Cortex of kidney (tissue), 1 donor: ENCODE data around the gene CREBBP.

Experiments used
- DNase-seq: peaks from one replicate; lab custom pipeline; 2025; lab: John Stamatoyannopoulos, UW

Gene CREBBP

DNA sequence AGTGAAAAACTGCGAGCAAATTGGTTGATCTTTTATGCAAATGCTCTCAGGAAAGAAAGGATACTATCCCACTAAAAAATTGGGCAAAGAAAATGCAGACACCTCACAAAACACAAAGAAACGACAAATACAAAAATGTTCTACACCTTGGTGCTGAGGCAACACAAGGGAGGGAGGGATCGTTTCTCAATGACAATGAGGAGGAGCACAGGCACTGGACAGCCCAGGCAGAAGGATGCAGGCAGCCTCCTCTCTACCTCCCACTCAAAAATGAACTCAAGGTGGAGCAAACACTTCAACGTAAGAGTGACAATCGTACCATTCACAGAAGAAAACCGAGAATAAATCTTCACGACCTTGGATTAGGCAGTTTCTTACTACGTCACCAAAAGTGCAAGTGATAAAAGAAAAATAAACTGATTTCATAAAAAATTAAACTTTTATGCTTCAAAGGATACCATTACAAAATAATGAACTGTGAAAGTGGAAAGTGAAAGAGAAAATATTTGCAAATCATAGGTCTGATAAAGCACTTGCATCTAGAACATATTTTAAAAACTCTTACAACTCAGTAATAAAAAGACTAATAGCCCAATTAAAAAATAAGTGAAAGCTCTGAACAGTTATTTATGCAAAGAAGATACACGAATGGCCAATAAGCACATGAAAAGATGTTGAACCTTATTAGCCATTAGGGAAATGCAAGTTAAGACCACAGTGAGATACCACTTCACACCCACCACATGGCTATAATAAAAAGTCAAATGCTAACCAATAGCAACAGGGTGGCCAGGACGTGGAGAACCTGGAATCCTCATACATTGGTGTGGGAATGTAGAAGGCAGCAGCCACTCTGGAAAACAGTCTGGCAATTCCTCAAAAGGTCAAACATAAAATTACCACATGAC, 82.4 kb downstream of the CREBBP start:
- no peak for DNase-seq

DNA sequence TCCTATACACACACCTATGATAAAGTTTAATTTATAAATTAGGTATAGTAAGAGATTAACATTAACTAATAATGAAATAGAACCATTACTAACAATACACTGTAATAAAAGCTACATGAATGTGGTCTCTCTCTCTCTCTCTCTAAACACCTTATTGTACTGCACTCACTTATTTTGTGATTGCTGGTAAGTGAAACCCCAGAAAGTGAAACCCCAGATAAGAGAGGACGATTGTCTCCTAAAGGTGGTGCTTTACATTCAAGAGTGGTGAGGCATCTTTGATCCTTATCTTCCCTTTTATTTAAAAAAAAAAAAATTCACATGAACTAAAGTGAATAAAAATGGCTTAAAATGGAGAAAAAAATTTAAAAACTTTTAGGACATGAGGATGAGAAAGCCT, 83.0 kb downstream of the CREBBP start:
- no peak for DNase-seq

DNA sequence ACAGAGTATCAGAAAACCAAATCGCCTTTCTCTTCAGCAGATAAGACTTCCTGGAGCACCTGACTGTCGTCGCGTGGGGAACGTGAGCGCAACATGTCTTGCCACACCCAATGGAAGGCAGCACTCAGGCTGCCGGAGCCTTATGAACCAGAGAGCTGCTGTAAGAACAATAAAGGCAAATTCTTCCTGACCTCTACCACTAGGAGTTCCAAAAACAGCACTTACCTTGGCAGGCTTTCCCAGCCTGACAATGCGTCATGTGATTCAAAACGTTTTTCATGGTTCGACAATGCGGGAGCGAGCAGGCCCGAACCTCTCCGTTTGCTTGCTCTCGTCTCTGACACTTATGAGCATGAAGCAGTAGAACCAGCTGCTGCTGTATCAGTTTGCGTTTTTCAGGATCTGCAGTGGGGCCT, 87.3 kb downstream of the CREBBP start:
- DNase-seq, result no peak

DNA sequence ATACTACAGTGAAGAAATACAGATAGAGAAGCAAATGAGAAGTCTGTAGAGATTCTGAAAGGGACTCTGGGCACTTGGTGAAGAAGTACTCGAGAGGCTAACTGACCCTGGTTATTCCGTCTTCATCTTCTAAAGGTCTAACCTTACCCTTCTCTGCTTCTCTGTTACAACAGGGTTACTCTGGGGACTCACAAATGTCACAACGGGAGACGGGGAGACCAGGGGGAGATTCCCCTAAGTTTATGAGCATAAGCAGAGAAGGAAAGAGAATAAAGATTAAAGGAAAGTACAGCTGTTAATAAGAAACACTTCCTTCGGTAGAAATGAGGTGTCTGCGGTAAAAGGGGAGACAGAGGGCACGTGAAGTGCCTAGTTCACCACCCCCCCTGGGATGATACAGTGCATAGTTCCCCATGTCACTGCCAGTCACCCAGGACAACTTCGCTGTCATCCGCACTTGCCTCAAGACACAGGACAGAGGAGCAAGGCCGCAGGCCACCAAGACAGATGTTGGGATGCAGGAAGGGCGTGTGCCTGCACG, 88.0 kb downstream of the CREBBP start:
- DNase-seq, result no peak

DNA sequence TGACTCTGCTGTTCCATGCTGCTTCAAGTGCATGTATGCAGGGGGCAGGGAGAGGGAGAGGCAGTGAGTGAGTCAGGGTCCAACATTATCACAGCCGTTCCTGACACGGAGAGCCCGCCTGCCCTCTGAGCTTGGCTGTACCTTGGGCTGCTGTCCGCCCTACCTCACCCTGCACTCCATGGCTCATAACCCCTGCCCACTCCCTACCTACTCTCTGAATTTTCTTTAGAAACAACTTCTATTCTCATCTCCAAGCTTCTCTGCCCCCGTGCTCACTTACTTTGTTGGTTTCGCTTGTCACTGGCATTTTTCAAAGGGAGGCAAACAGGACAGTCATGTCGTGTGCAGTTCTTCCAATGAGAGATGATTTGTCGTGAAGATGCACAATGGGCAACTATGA, 88.8 kb downstream of the CREBBP start:
- no peak for DNase-seq

DNA sequence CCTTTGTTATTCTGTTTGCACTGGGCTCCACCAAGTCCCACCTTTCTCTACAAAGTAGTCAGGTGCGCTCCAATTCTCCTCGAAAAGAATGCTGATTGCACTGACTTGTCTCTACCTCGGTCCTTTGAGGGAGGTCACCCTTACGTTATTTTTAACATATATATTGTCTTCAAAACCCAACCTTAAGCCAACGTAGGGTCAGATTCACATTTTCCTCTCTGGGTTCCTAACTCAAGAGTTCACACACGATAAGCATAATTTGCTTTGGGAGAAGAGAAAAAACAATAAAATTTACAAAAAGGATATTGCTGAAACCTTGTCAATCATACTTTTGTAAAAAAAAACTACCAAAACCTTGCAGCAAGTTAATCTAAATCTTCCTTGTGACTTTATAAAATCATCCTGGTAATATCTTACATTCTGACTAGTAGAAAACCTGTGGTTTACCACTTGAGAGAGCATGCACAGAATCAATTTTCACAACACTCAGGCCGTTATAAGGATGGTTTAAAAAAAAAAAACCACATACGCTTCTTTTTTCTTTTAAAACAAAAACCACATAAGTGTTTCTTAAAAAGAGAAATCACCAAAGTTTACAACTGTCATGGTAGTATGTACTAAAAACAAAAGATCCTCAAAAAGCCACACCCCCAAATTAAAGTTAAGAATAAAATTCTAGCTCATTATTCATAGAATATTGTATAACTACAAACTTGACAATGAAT, 91.0 kb downstream of the CREBBP start:
- no peak for DNase-seq

DNA sequence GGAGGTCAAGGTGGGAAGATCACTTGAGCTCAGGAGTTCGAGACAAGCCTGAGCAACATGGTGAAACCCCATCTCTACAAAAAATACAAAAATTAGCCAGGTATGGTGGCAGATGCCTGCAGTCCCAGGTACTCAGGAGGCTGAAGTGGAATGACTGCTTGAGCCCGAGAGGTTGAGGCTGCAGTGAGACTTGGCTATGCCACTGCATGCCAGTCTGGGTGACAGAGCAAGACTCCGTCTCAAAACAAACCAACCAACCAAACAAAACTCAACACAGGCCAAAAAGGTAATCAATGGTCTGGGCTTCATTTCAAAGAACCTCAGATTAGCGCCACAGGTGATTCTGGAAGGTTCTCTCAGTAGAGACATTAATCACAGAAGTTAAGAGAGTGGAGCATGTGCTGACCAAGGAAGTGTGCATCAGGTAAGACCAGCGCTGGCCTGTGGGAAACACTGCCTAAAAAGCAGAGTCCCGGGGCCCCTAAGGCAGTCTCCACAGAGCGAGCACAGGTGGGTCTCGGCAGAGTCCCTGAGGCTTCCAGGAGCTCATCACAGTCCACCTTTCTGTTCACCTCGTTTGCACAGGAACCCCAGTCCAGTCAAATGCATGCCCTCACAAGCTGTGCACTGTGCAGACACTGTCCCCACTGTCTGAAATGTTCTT, 91.7 kb downstream of the CREBBP start:
- DNase-seq, result no peak

DNA sequence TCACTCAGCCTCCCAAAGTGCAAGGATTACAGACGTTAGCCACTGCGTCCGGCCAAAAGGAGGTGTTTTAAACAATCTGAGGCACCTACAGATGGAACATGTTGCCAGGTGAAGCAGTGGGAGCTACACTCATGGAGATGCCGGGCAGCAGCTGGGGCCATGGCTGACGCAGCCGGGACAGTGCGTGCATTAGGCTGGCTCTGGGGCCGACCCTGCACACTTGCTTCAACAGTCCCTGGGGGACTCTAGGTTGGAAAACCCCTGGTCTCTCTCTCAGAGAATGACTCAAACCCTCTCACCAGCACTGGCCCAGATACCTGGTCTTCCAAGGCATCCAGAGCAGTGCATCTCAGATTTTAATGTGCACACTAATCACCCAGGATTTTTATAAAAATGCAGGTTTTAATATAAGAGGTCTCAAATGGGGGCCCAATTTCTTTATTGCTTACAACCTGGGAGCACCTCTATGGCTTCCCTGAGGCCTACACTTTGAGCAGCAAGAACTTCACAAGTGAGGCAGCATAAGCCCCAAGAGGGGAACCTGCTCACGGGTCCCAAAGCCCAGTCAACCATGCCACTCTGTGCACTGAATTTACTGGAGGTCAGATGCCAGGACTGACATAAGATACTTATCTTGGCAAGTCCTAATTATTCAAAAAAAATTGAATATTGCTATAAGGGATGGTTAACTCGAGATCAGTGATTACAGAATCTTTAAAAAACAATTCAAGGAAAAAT, 92.4 kb downstream of the CREBBP start:
- no peak for DNase-seq

DNA sequence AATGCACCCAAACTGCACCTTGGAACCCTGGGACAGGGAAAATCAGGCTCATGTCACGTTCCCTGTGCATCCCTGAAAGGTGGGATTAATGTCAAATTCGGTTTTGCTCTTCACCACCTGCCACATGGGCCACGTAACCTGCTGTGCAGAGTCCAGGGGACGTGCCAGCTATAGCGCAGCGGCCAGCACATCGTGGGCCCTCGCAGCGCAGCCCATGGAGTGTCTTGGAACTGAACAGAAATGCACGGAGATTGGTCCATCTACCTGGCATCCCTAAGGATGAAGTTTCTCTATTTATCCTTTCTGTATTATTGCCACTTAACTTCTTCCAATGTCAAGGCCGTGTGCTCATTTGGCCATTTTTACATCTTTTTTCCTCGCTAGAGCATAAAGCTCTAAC, 95.1 kb downstream of the CREBBP start:
- no peak for DNase-seq

DNA sequence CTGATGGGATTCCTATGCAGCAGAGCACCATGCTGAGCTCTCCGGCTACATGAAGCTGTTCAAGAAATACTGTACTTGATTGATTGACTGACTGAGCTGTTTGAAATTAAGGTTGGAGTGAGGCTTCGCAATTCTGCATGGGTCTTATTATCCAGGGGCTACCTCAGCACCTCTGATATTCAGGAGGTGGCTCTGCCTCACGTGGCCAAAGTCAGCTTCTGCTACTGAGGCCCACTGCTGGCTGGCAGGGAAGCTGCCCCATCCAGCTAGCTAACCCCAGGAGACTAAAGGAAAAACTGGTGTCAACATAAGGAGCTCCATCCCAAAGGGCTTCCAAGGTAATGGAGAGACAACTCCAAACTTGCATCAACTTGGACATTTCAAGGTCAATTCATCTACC, 97.0 kb downstream of the CREBBP start:
- DNase-seq, result no peak

DNA sequence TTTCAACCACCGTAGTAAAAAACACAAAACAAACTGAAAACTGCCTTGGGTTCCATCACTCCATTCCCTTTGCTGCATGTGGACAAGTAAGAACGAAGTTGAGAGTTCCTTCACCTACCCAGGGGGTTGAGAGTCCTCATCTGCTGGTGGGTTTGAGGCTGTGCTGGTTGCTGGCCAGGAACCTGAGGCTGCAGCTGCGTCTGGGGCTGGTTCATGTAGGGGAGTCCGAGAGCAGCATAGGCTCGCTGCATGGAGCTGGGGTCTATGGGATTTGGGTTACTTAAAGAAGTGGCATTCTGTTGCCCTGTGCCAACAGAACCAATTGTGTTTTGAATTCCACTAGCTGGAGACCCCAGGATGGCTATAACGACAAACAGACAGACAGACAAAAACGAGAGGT, 97.9 kb downstream of the CREBBP start:
- DNase-seq, result no peak

DNA sequence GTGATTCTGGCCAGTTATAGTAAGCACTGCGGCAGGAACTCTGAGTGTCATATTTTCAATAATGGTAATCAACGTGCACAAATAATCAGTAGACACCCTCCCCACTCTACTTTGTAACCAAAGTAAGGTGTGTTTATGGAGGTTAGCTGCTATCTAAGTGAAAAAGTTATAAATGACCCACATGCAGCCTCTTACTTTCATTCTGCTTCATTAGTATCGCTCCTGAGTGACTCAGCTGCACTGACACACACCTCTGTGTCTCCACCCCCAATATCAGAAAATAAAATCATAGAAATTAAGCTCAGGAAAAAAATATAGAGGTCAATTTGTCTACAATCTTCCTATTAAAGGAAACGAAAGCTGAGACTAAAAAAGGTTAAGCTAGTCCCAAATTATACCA, 99.1 kb downstream of the CREBBP start:
- no peak for DNase-seq

DNA sequence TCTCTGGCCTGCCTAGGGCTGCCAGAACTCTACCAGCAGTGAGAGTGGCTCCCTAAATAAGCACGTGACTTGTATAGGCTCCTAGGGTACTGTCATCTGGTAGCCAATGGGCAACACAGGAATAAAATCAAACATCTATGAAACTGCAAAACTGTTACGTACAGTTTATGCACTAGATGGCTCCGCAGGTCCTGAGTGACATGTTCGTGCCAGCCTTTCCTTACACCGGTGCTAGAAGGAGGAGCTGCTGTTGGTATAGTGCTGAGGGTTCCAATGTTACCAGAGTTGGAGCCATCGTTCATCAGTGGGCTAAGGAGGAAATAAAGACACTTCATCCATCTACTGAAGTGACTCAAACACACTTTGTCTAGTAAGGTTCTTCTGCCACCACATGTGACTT, 99.9 kb downstream of the CREBBP start:
- no peak for DNase-seq

DNA sequence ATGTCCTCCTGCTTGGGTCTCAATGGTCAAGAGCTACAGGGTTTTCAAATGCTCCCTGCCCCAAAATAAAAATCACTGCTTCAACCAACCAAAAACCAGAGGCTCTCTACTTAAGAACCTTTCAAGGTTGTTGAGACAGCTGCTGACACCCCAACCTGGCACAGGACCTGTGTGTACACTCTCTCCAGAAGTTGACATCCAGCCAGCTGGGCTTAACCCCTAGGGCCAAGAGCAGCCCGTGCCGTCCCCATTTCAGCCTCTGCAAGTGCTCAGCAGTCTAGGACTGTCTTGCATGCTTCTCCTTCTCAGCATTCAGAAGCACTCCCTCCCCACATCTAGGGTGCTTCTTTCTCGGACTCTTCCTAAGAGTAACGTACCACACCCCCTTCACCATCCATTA, 104.2 kb downstream of the CREBBP start:
- no peak for DNase-seq

DNA sequence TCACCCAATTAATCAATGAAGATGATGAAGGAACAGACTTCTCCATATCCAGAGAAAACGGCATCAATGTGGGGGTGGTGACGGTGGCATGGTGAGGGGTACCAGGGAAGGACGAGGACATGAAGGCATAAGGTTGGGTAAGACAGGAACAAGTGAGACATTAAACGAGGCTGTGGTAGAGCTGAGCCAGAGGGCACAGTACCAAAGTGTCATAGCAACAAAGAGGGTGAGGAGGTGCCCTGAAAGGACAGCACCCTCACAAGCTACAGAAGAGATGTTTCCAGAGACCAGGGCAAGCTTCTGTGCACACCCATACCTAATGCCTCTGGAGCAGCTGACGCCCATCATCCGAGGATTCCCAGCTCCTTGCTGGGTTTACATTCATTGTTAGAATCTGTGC, 105.7 kb downstream of the CREBBP start:
- DNase-seq, result no peak

DNA sequence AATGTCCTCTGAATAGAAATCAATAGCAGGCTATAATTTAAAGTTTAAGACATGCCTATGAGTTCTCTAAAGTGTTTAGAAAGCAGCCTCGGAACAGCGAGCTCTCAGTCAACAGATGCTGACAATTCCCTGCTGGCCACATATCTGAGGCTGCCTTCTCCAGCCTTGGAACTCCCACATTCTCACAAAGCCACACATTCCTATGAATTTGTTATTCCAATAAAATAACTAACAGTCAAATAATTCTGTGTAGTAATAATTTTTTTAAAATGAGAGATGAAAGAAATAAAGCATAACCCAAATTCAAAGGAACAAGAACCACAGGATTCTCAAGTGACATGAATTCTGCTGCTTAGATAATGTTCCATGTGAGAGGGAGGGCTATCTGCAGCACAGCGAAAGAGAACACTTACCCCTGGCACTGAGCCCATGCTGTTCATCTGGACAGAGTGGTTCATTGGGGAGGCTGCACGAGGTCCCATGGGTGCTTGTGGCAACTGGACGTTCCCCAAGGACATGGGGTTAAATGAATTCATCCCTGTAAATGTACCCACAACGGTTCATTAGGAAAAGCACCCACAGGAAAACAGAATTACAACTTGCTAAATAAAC, 106.3 kb downstream of the CREBBP start:
- no peak for DNase-seq

DNA sequence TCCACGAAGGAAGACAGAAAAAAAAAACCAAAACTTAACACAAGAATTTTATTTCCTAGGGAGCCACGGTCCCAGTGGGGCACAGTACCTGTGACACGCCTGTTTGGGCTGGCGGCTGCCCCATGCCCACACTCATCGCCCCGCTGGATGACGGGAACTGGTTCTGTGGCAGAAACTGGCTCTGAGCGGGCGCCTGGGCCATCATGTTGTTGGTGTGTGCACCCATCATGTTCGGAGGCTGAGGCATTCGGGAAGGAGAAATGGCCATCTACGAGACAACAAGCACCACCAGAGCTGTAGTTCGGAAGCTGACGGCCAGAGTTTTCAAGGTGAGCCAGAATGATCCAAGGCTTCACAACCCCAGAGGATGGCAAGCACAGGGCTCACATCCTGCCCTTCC, 106.8 kb downstream of the CREBBP start:
- no peak for DNase-seq

DNA sequence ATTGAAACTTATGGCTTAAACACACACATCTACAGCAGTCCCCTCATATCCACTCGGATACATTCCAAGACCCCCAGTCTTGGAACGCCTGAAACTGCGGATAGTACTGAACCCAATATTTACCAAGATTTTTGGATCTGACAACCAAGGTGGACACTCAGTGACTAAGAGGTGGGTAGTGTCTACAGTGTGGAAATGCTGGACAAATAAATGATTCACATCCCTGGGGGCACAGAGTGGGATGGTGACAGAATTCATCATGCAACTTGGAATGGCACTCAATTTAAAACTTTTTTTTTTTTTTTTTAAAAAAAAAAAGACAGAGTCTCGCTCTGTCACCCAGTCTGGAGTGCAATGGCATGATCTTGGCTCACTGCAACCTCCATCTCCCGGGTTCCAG, 109.0 kb downstream of the CREBBP start:
- no peak for DNase-seq

DNA sequence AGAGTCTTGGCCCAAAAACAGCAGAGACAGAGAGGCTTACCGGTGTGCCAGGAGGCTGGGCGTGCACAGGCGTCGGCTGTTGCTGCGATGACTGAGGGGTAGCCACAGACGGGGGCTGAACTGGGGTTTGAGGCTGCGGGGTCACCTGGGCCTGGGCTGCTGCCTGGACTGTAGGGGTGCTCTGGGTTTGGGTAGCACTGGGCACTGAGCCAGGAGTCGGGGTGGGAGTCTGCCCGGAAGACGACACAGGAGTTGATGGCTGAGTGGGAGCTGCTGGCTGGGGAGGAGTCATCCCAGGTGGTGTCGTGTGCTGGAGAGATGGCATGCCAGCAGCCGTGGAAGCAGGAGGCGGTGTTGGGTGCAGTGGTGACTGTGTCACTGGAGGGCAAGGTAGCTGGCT, 110.0 kb downstream of the CREBBP start:
- DNase-seq, result no peak

DNA sequence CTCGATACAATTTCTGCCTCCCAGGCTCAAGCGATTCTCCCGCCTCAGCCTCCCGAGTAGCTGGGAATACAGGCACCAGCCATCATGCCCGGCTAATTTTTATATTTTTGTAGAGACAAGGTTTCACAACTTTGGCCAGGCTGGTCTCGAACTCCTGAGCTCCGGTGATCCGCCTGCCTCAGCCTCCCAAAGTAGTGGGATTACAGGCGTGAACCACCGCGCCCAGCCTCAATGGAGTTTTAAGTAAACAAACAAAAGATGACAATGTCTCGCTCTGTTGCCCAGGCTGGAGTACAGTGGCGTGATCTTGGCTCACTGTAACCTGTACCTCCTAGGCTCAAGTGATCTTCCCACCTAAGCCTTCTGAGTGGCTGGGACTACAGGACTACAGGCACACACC, 110.6 kb downstream of the CREBBP start:
- no peak for DNase-seq

DNA sequence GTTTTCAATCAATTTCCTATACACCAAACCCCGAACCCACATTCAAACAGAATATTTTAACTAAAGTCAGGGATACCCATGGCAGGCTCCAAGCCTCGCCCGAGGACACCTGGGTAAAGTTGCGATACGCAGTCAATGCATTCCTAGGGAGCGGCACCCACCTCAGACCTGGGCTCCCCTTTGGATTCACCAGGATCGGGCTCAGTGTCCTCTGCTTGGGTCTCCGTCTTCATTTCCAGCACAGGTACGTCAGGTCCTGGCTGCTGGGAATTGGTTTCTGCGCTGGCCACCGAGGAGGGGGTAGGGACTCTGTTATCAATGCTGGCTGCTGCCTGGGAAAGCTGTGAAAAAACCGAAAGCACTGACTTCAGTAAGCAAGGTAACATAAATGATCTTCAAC, 111.5 kb downstream of the CREBBP start:
- DNase-seq, result no peak
